Thoracic aorta (tissue), 2 donors: Measurements from ENCODE around the gene CLINT1. TPM values are rescaled to one million over a fixed set of nuclear protein-coding genes. Genes with fewer than 3 reads are reported as not detected.

Experiments used
- ATAC-seq: fragments of 150-250 bp; one replicate; pipeline ENCODE4 v1.8.0; 2017; ENCODE audit warnings: low read depth; ENCODE audit not compliant: insufficient number of reproducible peaks, low FRiP score
- DNase-seq: peaks from one replicate; pipeline ENCODE4 v3.0.0-alpha.2; 2020; ENCODE audit warnings: low spot score
- H3K27ac ChIP-seq, 2 donors: fragments of 200-600 bp; sonication (generic); 1 replicate in 1 of 2; 2 replicates in 1 of 2; pipeline ENCODE4 v1.5.1; 2016; ENCODE audit warnings: mild to moderate bottlenecking in 2 of 2, moderate library complexity in 2 of 2
- H3K27me3 ChIP-seq: fragments of 200-600 bp; sonication (generic); replicated peaks from 2 replicates; pipeline ENCODE4 v1.6.0; 2016; ENCODE audit warnings: mild to moderate bottlenecking; ENCODE audit not compliant: insufficient read depth
- H3K36me3 ChIP-seq: fragments of 200-600 bp; sonication (generic); one replicate; pipeline ENCODE4 v1.5.1; 2016
- H3K4me1 ChIP-seq, 2 donors: fragments of 200-600 bp; sonication (generic); 1 replicate in 1 of 2; 2 replicates in 1 of 2; pipeline versions ENCODE4 v1.5.1 to v1.6.0; 2016; ENCODE audit warnings: low read depth in 2 of 2, mild to moderate bottlenecking in 1 of 2; ENCODE audit not compliant: control insufficient read depth in 1 of 2
- H3K4me3 ChIP-seq: fragments of 200-600 bp; sonication (generic); 2 replicates; pipeline ENCODE4 v1.5.1; 2016; ENCODE audit warnings: mild to moderate bottlenecking
- H3K9me3 ChIP-seq: fragments of 200-600 bp; sonication (generic); 2 replicates; pipeline ENCODE4 v1.5.1; 2016
- CTCF ChIP-seq: fragments of 200-600 bp; sonication (generic); IDR thresholded peaks from one replicate; pipeline ENCODE4 v1.5.1; 2019; ENCODE audit warnings: antibody characterized with exemption
- total RNA-seq, 2 donors: library from RNA; depleted of rRNA; stranded (reverse); fragments of >200 nt; gene quantifications; one replicate each; pipeline versions ENCODE4 v1.1.0 to v1.2.3, GENCODE V29; 2016

Gene CLINT1
- total RNA-seq, 2 donors from 2014 or later: 66.3 to 84.0 TPM

DNA sequence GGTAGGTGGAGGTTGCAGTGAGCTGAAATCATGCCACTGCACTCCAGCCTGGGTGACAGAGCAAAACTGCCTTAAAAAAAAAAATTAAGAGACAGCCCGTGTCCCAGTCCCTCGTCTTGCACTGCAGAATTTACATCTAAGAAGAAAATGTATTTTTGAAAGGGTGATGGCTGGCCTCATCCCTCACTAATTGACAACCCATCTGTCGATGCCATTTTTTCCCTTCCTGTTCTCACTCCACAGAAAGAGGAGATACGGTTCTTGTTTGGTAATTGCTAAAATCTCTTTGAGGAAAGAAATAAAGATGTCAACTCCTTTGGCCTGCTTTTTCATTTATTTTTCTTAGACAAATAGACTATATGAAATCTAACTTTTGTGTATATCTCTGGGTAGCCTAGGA is 117.8 kb downstream of the CLINT1 start:
- Histone ChIP-seq H3K9me3 (no peaks in the 10 kb centered on the region), H3K36me3 (peaks cover 8% of the 10 kb centered on the region), H3K4me3 (no peak overlapping the region), H3K4me1 (peaks cover 4 to 17% of the 10 kb centered on the region in 2 donors), H3K27ac (no peak overlapping the region), H3K27me3 (no peaks in the 10 kb centered on the region)
- no peak for ATAC-seq
- no peak for TF ChIP-seq CTCF
- no peak for DNase-seq

- DNase-seq (no peak), ATAC-seq (no peak)
- Histone ChIP-seq H3K4me3 (no peak overlapping the region), H3K27ac (no peak overlapping the region), H3K4me1 (peaks cover 4 to 11% of the 10 kb centered on the region in 2 donors), H3K36me3 (peaks cover 8% of the 10 kb centered on the region), H3K9me3 (no peaks in the 10 kb centered on the region), H3K27me3 (no peaks in the 10 kb centered on the region)
- no peak for TF ChIP-seq CTCF
Observed at GRCh38 chr5:157740229-157740610, 118.7 kb downstream of the CLINT1 start.

DNA sequence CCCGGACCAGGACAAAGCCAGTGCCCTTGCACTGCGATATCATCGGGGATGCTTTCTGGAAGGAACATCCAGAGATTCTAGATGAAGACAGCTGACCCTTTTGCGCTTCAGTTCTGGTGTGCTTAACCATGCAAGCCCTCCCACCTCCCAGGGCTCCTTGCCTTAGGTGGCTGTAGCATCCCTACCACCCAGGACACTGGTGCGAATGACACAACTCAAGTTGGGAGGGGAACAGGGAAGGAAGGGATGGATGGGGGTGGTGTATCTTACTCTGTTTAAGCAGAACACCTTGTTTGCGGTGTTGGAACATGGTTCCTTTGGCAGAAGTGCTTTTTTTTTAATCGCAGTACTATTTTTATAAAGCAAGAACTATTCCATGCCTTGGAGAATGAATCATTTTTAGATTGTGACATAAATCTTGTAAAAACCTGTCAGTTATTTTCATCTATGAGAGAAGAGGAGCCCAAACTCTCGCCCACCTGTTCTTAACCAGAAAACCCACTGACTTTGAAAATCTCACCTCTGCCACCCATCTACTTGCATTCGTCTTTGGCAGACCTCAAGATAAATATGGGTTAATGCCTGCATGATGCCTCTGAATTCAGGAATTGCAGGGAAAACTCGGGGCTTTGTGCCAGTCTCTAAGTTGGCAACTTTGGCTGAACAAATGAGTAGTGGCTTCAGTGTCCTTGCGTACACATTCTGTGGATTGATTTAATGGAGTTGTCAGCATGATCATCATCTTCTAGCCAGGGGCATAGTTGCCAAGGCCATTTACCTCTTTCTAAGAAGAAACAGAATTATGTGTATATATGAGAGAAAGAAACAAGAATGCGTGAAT is 119.3 kb downstream of the CLINT1 start:
- Histone ChIP-seq H3K4me3 (no peak overlapping the region), H3K4me1 (peaks cover 0 to 5% of the 10 kb centered on the region in 2 donors), H3K27ac (no peak overlapping the region), H3K27me3 (no peaks in the 10 kb centered on the region), H3K36me3 (peaks cover 8% of the 10 kb centered on the region), H3K9me3 (no peaks in the 10 kb centered on the region)
- no peak for ATAC-seq
- DNase-seq: no peak
- no peak for TF ChIP-seq CTCF

DNA sequence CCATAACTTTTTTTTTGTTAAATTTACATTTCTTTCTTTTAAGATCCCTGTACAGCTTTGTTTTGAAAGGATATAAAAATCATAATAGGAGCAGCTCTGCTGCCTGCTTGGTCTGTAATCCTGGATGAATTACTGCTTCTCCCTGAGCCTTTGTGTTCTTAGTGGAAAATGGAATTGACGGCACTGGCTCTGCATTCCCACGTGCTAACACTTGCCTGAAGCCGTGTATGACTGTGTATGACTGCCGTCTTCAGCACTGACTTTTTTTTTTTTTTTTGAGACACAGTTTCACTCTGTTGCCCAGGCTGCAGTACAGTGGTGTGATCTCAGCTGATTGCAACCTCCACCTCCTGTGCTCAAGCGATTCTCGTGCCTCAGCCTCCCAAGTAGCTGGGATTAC is 123.0 kb downstream of the CLINT1 start:
- DNase-seq: no peak
- Histone ChIP-seq H3K9me3 (no peaks in the 10 kb centered on the region), H3K27me3 (no peaks in the 10 kb centered on the region), H3K27ac (no peak overlapping the region), H3K4me1 (peaks cover 3 to 4% of the 10 kb centered on the region in 2 donors), H3K36me3 (peaks cover 8% of the 10 kb centered on the region), H3K4me3 (no peak overlapping the region)
- no peak for ATAC-seq
- no peak for TF ChIP-seq CTCF

Other genes with a start within 250 kb of the CLINT1 start
- not detected for gene SOX30, start 206.7 kb downstream of the CLINT1 start, total RNA-seq
- gene C5orf52, start 187.6 kb downstream of the CLINT1 start, total RNA-seq: not detected
- gene THG1L, start 127.7 kb downstream of the CLINT1 start, total RNA-seq: 1 to 10 TPM; 7.5 to 9.5 TPM
- 1 to 10 TPM; 5.3 to 6.8 TPM for gene LSM11, start 115.4 kb downstream of the CLINT1 start, total RNA-seq